Parathyroid adenoma (tissue), 2 donors: ENCODE data around the gene CEP135.

Experiments
- H2AFZ ChIP-seq: fragments of 300-600 bp; sonication (generic); one replicate; pipeline ENCODE4 v1.7.0; 2017; ENCODE audit warnings: antibody characterized with exemption, mild to moderate bottlenecking
- H3K27ac ChIP-seq: fragments of 300-600 bp; sonication (generic); one replicate; pipeline ENCODE4 v1.7.0; 2017
- H3K27me3 ChIP-seq: fragments of 300-600 bp; sonication (generic); one replicate; pipeline ENCODE4 v1.7.0; 2017; ENCODE audit warnings: low read length; ENCODE audit not compliant: control insufficient read depth, insufficient read depth
- H3K36me3 ChIP-seq: fragments of 300-600 bp; sonication (generic); one replicate; pipeline ENCODE4 v1.7.0; 2017; ENCODE audit warnings: low read length; ENCODE audit not compliant: control insufficient read depth, insufficient read depth
- H3K4me1 ChIP-seq: fragments of 300-600 bp; sonication (generic); one replicate; pipeline ENCODE4 v1.7.0; 2017; ENCODE audit warnings: control low read depth
- H3K4me2 ChIP-seq: fragments of 300-600 bp; sonication (generic); one replicate; pipeline ENCODE4 v1.7.0; 2017; ENCODE audit warnings: low read length
- H3K4me3 ChIP-seq: fragments of 300-600 bp; sonication (generic); one replicate; pipeline ENCODE4 v1.7.0; 2017; ENCODE audit warnings: low read depth, low read length
- H3K79me2 ChIP-seq: fragments of 300-600 bp; sonication (generic); one replicate; pipeline ENCODE4 v1.7.0; 2017; ENCODE audit warnings: control low read depth
- H3K9ac ChIP-seq: fragments of 300-600 bp; sonication (generic); one replicate; pipeline ENCODE4 v1.7.0; 2017; ENCODE audit warnings: mild to moderate bottlenecking
- H3K9me3 ChIP-seq: fragments of 300-600 bp; sonication (generic); one replicate; pipeline ENCODE4 v1.7.0; 2017; ENCODE audit warnings: low read length; ENCODE audit not compliant: control insufficient read depth
- CTCF ChIP-seq: fragments of 300-600 bp; sonication (generic); IDR thresholded peaks from one replicate; pipeline ENCODE4 v1.7.0; 2017; ENCODE audit warnings: antibody characterized with exemption, mild to moderate bottlenecking
- donor health status: primary hyperparathyroidism.

Gene CEP135

DNA sequence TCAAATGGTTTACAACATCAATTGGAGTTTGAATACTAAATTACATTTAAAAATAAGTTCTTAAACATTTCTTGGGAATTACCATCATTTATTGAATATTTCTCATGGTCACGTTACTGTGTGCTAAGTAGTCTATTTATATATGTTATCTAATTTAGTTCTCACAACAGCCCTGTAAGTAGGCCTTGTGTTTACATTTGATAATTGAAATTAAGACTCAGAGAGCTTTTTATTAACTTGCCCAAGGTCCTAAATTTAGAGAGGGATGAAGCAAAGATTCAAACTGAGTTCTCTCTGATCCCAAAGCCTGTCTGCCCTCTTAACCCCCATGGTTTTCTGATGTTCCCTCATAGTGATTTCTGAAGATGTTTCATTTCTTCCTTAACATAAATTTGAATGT lies 103.7 kb downstream of the CEP135 start:
- Histone ChIP-seq H3K4me3 (no peak overlapping the region), H3K9ac (no peak overlapping the region), H3K9me3 (no peaks in the 10 kb centered on the region), H3K36me3 (no peaks in the 10 kb centered on the region), H2AFZ (no peak overlapping the region), H3K4me1 (no peaks in the 10 kb centered on the region), H3K27me3 (no peaks in the 10 kb centered on the region), H3K79me2 (no peaks in the 10 kb centered on the region), H3K4me2 (no peak overlapping the region), H3K27ac (no peak overlapping the region)
- no peak for TF ChIP-seq CTCF

DNA sequence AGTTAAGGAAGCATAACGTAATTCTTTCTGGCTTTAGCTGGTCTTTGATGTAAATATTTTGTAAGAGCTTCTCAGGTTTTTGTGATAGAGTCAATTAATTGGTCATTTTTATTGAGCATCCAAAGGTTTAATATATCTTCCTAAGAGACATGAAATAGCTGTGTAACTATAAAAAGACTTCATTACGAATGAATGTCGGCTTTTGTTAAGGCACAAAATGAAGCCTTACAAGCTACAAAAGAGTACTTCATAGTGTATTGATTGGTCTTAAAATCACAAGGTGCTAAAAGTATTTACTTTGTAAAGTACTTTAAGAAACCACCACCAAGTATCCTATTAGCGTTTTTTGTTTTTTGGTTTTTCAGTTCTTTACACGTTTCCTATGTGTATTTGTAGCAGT lies 104.2 kb downstream of the CEP135 start:
- H3K36me3 ChIP-seq: no peaks in the 10 kb centered on the region
- H2AFZ ChIP-seq: no peak overlapping the region
- no peak overlapping the region for H3K9ac ChIP-seq
- H3K4me3 ChIP-seq: no peak overlapping the region
- H3K79me2 ChIP-seq: peaks cover under 1% of the 10 kb centered on the region
- H3K9me3 ChIP-seq: no peaks in the 10 kb centered on the region
- no peaks in the 10 kb centered on the region for H3K4me1 ChIP-seq
- no peak overlapping the region for H3K27ac ChIP-seq
- H3K4me2 ChIP-seq: no peak overlapping the region
- TF ChIP-seq CTCF: no peak
- no peaks in the 10 kb centered on the region for H3K27me3 ChIP-seq

- Histone ChIP-seq H3K79me2 (peaks cover 6% of the 10 kb centered on the region), H3K27me3 (no peaks in the 10 kb centered on the region), H2AFZ (no peak overlapping the region), H3K9ac (no peak overlapping the region), H3K4me1 (no peaks in the 10 kb centered on the region), H3K4me2 (peak overlapping the region; percentile 27), H3K27ac (no peak overlapping the region), H3K36me3 (no peaks in the 10 kb centered on the region), H3K9me3 (no peaks in the 10 kb centered on the region), H3K4me3 (no peak overlapping the region)
- no peak for TF ChIP-seq CTCF
These were observed 106.6 kb downstream of the CEP135 start for GRCh38 chr4:56055027-56055977.

DNA sequence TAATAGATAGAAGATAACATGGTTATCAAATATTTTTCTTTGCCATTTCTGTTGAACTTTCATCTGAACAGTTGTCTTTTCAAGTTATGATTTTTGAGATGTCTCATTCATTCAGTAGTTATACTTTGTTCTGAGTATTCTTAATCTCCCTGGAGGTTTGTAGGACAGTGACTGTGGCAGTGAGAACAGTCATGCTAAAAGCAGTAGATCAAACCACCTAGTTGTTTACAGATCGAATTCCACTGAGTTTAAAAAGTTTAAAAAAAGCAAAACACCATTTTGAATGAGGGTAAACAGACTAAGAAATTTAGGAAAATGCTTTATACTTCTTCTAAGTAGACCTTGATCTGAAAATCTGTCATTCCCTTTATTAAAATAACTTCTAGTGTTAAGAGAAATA lies 107.2 kb downstream of the CEP135 start:
- TF ChIP-seq CTCF: no peak
- no peak overlapping the region for H3K4me2 ChIP-seq
- H3K9me3 ChIP-seq: no peaks in the 10 kb centered on the region
- no peak overlapping the region for H2AFZ ChIP-seq
- H3K27me3 ChIP-seq: no peaks in the 10 kb centered on the region
- no peak overlapping the region for H3K4me3 ChIP-seq
- no peaks in the 10 kb centered on the region for H3K36me3 ChIP-seq
- H3K4me1 ChIP-seq: no peaks in the 10 kb centered on the region
- H3K9ac ChIP-seq: no peak overlapping the region
- peaks cover 7% of the 10 kb centered on the region for H3K79me2 ChIP-seq
- H3K27ac ChIP-seq: no peak overlapping the region

DNA sequence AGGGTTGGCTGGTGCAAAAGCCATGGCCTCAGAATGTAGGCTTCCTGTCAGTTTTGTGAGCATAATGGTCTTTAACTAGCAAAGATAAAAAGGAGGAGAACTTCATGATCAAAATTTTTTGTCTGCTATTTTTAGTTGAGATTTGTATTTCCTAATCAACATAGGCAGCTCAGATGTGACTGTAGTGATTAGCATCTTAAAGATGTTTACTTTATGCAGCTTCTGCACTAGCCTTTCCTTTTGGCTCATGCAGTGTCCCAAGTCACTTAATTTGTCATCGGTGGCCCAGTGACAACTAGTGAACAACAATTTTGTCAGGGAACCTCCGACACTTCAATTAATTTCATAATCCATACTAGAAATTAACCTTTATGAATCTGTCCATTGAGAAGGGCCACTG lies 109.8 kb downstream of the CEP135 start:
- Histone ChIP-seq H3K27me3 (no peaks in the 10 kb centered on the region), H3K79me2 (peaks cover 9% of the 10 kb centered on the region), H3K4me2 (no peak overlapping the region), H3K27ac (no peak overlapping the region), H3K4me1 (no peaks in the 10 kb centered on the region), H3K36me3 (no peaks in the 10 kb centered on the region), H3K9me3 (no peaks in the 10 kb centered on the region), H3K4me3 (no peak overlapping the region), H2AFZ (no peak overlapping the region), H3K9ac (no peak overlapping the region)
- TF ChIP-seq CTCF: no peak
